ENCODE measurements around the gene SPSB2. TPM values are rescaled to one million over a fixed set of nuclear protein-coding genes. Genes with fewer than 3 reads are reported as not detected.

The SPSB2 gene
- total and polyA plus RNA-seq, 9 of the 15 experiments (the other 6 are each of a cell fraction or from before 2014, with no cell fraction given), result 0.10 to 10.6 (median 1.9) TPM

DNA sequence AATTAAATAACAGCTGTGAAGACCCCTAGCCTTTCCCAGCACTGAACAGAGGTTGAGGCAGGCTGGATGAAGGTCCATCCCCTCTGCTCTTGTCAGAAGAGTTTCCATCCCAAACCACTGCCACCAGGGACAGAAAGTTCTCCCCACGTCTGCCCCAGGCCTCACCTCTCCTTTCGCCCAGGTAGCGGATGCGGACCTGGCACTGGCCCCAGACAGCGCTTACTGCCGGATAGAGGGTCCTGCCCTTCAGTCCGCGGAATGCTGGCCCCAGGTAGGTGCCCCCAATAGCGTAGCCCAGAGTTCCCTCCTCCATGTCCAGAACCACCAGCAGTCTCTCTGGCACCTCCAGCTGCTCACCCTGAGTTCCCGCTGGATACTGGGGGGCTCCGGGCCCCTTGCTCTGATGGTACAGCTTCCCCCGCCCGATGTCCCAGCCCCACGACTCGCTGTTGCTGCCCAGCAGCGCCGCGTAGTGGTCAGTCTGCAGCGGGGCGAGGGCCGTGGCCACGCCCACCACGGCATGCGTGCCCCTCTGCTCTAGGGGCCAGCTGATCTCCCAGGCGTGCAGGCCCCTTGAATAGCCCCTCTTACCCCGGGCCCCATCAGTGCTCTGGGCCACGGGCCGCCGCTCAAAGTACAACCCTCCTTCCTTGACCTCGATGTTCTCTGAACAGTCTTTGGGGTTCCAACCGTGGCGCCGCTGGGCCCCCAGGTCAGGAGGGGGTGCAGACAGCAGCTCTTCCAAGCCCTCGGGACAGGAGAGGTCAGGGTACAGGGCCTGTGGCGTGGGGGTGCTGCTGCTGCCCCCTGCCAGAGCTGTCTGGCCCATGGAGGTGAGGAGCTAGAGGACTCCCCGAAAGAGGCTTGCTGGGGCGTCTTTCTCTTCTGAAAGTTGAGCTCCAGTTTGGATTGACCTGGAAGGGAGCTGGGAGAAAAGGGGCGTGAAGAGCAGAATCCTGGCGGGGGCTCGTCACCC is 742 bp downstream of the SPSB2 start (continued):
- TF ChIP-seq BCLAF1 (IDR thresholded peaks at IDR 0.05; ENCODE audit: borderline replicate concordance in 1 of 2, control insufficient read depth in 1 of 2, low read depth in 2 of 2, low read length in 1 of 2), result no peak
- TF ChIP-seq, protein P1, sequence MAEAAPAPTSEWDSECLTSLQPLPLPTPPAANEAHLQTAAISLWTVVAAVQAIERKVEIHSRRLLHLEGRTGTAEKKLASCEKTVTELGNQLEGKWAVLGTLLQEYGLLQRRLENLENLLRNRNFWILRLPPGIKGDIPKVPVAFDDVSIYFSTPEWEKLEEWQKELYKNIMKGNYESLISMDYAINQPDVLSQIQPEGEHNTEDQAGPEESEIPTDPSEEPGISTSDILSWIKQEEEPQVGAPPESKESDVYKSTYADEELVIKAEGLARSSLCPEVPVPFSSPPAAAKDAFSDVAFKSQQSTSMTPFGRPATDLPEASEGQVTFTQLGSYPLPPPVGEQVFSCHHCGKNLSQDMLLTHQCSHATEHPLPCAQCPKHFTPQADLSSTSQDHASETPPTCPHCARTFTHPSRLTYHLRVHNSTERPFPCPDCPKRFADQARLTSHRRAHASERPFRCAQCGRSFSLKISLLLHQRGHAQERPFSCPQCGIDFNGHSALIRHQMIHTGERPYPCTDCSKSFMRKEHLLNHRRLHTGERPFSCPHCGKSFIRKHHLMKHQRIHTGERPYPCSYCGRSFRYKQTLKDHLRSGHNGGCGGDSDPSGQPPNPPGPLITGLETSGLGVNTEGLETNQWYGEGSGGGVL (CRISPR knock-in tag; IDR thresholded peaks at IDR 0.05), result no peak
- no peak for TF ChIP-seq KDM2B (CRISPR knock-in tag; IDR thresholded peaks at IDR 0.05)
- TF ChIP-seq NBN (IDR thresholded peaks at IDR 0.05; ENCODE audit: low read depth), result no peak
- no peak for TF ChIP-seq ATF3 (IDR thresholded peaks at IDR 0.05)
- TF ChIP-seq ATF3 (CRISPR knock-in tag; conservative IDR thresholded peaks at IDR 0.05), result no peak
- TF ChIP-seq, protein P2, sequence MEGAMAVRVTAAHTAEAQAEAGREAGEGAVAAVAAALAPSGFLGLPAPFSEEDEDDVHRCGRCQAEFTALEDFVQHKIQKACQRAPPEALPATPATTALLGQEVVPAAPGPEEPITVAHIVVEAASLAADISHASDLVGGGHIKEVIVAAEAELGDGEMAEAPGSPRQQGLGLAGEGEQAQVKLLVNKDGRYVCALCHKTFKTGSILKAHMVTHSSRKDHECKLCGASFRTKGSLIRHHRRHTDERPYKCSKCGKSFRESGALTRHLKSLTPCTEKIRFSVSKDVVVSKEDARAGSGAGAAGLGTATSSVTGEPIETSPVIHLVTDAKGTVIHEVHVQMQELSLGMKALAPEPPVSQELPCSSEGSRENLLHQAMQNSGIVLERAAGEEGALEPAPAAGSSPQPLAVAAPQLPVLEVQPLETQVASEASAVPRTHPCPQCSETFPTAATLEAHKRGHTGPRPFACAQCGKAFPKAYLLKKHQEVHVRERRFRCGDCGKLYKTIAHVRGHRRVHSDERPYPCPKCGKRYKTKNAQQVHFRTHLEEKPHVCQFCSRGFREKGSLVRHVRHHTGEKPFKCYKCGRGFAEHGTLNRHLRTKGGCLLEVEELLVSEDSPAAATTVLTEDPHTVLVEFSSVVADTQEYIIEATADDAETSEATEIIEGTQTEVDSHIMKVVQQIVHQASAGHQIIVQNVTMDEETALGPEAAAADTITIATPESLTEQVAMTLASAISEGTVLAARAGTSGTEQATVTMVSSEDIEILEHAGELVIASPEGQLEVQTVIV (CRISPR knock-in tag; IDR thresholded peaks at IDR 0.05; ENCODE audit: borderline replicate concordance), result no peak
- TF ChIP-seq NUFIP1 (IDR thresholded peaks at IDR 0.05; ENCODE audit: partially characterized antibody), result no peak
- TF ChIP-seq ZNF444 (CRISPR knock-in tag; IDR thresholded peaks at IDR 0.05), result no peak
- no peak for TF ChIP-seq KDM5B (IDR thresholded peaks at IDR 0.05; ENCODE audit: insufficient replicate concordance, low read depth, low read length)
- TF ChIP-seq E2F3 (CRISPR knock-in tag; IDR thresholded peaks at IDR 0.05), result no peak
- no peak for TF ChIP-seq HEY1 (CRISPR knock-in tag; IDR thresholded peaks at IDR 0.05; ENCODE audit: borderline replicate concordance)
- peak; percentile 85 for TF ChIP-seq MXI1 (IDR thresholded peaks at IDR 0.05; ENCODE audit: low read depth, low read length)
- no peak for TF ChIP-seq ZZZ3 (IDR thresholded peaks at IDR 0.05)
- TF ChIP-seq PHF8 (IDR thresholded peaks at IDR 0.05; ENCODE audit: borderline replicate concordance, low read length), result no peak
- no peak for TF ChIP-seq NCOA1 (IDR thresholded peaks at IDR 0.05; ENCODE audit: low read depth)
- TF ChIP-seq ZNF586 (CRISPR knock-in tag; conservative IDR thresholded peaks at IDR 0.05), result no peak
- TF ChIP-seq POLR3A (IDR thresholded peaks at IDR 0.05; ENCODE audit: borderline replicate concordance, extremely low read depth, insufficient read depth, insufficient read length), result no peak

All from K562 (cell line).